ENCODE results near the gene HYKK.

DNA sequence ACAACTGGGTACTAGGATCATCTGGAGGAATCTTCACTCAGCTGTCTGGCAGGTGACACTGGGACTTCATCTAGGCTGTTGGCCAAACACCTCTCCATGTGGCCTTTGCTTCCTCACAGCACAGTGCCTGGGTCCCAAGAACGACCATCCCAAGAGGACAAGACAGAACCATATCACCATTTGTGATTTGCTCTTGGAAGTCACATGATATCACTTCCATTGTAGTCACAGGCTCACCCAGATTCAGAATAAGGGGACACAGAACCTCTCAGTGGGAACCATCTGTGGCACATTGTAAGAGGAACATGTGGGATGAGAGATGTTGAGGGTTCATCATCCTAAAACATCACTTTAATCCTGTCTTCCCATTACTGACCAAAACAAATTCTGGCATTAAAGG is 31.0 kb downstream of the HYKK start:
- TF ChIP-seq, protein P1, sequence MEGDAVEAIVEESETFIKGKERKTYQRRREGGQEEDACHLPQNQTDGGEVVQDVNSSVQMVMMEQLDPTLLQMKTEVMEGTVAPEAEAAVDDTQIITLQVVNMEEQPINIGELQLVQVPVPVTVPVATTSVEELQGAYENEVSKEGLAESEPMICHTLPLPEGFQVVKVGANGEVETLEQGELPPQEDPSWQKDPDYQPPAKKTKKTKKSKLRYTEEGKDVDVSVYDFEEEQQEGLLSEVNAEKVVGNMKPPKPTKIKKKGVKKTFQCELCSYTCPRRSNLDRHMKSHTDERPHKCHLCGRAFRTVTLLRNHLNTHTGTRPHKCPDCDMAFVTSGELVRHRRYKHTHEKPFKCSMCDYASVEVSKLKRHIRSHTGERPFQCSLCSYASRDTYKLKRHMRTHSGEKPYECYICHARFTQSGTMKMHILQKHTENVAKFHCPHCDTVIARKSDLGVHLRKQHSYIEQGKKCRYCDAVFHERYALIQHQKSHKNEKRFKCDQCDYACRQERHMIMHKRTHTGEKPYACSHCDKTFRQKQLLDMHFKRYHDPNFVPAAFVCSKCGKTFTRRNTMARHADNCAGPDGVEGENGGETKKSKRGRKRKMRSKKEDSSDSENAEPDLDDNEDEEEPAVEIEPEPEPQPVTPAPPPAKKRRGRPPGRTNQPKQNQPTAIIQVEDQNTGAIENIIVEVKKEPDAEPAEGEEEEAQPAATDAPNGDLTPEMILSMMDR (IDR thresholded peaks at IDR 0.05 in 4 of 5, conservative IDR thresholded peaks at IDR 0.05 in 1 of 5), result no peak
- TF ChIP-seq POLR2A (IDR thresholded peaks at IDR 0.05), result no peak

All from gastrocnemius medialis (tissue), 4 donors.